Left lung (tissue), 10 donors: ENCODE results near the gene ENTPD6. TPM values are rescaled to one million over a fixed set of nuclear protein-coding genes. Genes with fewer than 3 reads are reported as not detected.
"Not testable (repeated sequence)": the region's sequence is repeated elsewhere in the genome, so short reads cannot be mapped to it uniquely, and the experiment has no call there.

Experiments
- ATAC-seq: fragments of 200-7000 bp; cut with Tn5 transposase; one replicate; pipeline ENCODE4 v1.9.1; 2020; ENCODE audit warnings: moderate library complexity
- DNase-seq, 4 donors: peaks; one replicate each; pipeline ENCODE4 v3.0.0-alpha.2; 2013 to 2020
- H3K27ac ChIP-seq, 2 donors: fragments of 200-600 bp; sonication (generic) in 1 of 2; one replicate each; pipeline versions ENCODE4 v1.5.0 to v1.8.0; 2020 to 2021
- H3K27me3 ChIP-seq, 2 donors: fragments of 200-600 bp; sonication (generic) in 1 of 2; one replicate each; pipeline versions ENCODE4 v1.5.0 to v1.8.0; 2020 to 2021
- H3K36me3 ChIP-seq, 2 donors: fragments of 200-600 bp; sonication (generic) in 1 of 2; one replicate each; pipeline versions ENCODE4 v1.5.0 to v1.8.0; 2020 to 2021
- H3K4me1 ChIP-seq, 2 donors: fragments of 200-600 bp; one replicate each; pipeline ENCODE4 v1.8.0; 2021
- H3K4me3 ChIP-seq, 2 donors: fragments of 200-600 bp; sonication (generic) in 1 of 2; one replicate each; pipeline versions ENCODE4 v1.5.0 to v1.8.0; 2020 to 2021; ENCODE audit warnings: mild to moderate bottlenecking in 1 of 2
- H3K9me3 ChIP-seq, 2 donors: fragments of 200-600 bp; sonication (generic) in 1 of 2; one replicate each; pipeline versions ENCODE4 v1.5.0 to v1.8.0; 2020 to 2021
- intact Hi-C, 2 donors: fragments of 100-400 bp; cut with DNase I; formaldehyde crosslinking; loops; one replicate each; pipeline versions ENCODE4 v1.11.2 to v1.14.2; 2022
- polyA plus RNA-seq, 6 donors: library from polyadenylated mRNA; unstranded; fragments of 120-200 nt; gene quantifications; one replicate each; pipeline ENCODE4 v1.2.1, GENCODE V29; 2013; ENCODE audit not compliant: insufficient read length in 6 of 6
- total RNA-seq, 2 donors: library from RNA; stranded (reverse); fragmentation: NEBNext Ultra II Directional; extraction: Animal tissue kit (Norgen Biotek cat#: 25700); gene quantifications; one replicate each; pipeline ENCODE4 v1.2.1, GENCODE V29; 2021
- TF ChIP-seq, protein P1 (sequence below), 2 donors: fragments of 200-600 bp; sonication (generic) in 1 of 2; IDR thresholded peaks; one replicate each; pipeline versions ENCODE4 v1.5.0 to v1.8.0; 2021; ENCODE audit warnings: antibody characterized with exemption in 2 of 2
- donor health status: DM: no; HTN: yes; CAD: no.
- donor health status: DM: no; HTN: no; CAD: no.

ENTPD6 gene
- total and polyA plus RNA-seq, 8 donors = 40.2 to 76.3 (median 47.8) TPM

DNA sequence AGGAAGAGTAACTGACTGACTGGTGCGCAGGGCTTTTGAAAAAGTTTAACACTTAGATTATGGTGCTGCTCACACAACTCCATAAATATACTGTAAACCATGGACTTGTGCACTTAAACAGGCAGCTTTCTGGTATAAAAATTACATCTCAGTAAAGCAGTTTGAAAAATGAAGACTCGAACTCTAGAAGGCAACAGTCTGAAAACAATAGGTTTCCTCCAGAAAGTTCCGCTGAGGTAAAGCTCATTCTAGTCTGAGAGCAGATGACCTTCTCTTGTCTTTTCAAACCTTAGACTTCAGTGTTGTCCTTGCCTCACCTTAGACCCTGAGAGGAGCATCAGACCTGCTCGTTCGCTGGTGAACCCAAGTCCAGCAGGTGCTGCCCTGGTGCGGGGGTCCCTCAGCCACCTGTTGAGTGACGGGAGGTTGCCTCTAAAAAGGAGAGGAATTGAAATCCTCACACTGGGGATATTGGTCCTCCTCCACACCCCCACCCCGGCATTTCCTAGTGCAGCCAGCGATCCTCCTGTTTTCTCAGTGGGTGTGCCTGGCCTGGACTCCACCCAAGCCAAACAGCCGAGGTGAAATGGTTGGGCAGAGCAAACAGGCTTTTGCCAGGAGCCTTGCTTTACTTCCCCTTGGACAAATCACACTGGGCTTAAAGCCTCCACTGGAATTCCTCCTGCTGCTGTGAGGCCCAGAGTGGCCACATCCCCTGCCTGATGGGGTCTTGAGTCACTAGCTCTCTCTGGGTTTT lies 37.7 kb downstream of the ENTPD6 start:
- no peak overlapping the region for H3K4me3 ChIP-seq
- peak; percentile 82 for ATAC-seq
- peaks cover 0 to 16% of the 10 kb centered on the region in 2 donors for H3K4me1 ChIP-seq
- intact Hi-C loops = no loop called here
- peak overlapping the region; percentile 53 to 54 for H3K27ac ChIP-seq
- TF ChIP-seq, protein P1, sequence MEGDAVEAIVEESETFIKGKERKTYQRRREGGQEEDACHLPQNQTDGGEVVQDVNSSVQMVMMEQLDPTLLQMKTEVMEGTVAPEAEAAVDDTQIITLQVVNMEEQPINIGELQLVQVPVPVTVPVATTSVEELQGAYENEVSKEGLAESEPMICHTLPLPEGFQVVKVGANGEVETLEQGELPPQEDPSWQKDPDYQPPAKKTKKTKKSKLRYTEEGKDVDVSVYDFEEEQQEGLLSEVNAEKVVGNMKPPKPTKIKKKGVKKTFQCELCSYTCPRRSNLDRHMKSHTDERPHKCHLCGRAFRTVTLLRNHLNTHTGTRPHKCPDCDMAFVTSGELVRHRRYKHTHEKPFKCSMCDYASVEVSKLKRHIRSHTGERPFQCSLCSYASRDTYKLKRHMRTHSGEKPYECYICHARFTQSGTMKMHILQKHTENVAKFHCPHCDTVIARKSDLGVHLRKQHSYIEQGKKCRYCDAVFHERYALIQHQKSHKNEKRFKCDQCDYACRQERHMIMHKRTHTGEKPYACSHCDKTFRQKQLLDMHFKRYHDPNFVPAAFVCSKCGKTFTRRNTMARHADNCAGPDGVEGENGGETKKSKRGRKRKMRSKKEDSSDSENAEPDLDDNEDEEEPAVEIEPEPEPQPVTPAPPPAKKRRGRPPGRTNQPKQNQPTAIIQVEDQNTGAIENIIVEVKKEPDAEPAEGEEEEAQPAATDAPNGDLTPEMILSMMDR (IDR thresholded peaks at IDR 0.05) = no peak
- DNase-seq = peak in 2 of 4 donors; percentile 35 to 80
- peaks cover 0 to 22% of the 10 kb centered on the region in 2 donors for H3K27me3 ChIP-seq
- H3K9me3 ChIP-seq = no peaks in the 10 kb centered on the region
- H3K36me3 ChIP-seq = no peaks in the 10 kb centered on the region

DNA sequence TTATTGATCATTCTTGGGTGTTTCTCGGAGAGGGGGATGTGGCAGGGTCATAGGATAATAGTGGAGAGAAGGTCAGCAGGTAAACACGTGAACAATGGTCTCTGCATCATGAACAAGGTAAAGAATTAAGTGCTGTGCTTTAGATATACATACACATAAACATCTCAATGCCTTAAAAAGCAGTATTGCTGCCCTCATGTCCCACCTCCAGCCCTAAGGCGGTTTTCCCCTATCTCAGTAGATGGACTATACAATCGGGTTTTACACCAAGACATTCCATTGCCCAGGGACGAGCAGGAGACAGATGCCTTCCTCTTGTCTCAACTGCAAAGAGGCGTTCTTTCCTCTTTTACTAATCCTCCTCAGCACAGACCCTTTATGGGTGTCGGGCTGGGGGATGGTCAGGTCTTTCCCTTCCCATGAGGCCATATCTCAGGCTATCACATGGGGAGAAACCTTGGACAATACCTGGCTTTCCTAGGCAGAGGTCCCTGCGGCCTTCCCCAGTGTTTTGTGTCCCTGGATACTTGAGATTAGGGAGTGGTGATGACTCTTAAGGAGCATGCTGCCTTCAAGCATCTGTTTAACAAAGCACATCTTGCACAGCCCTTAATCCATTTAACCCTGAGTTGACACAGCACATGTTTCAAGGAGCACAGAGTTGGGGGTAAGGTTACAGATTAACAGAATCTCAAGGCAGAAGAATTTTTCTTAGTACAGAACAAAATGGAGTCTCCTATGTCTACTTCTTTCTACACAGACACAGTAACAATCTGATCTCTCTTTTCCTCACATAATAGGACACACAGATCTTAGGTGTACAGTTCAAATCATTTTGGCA lies 38.7 kb downstream of the ENTPD6 start:
- Histone ChIP-seq H3K27me3 (peaks cover 0 to 22% of the 10 kb centered on the region in 2 donors), H3K4me1 (peaks cover 0 to 24% of the 10 kb centered on the region in 2 donors), H3K27ac (peak overlapping the region; percentile 53 to 54)
- intact Hi-C loops, H3K4me3 ChIP-seq, H3K36me3 ChIP-seq, H3K9me3 ChIP-seq, DNase-seq: not testable (repeated sequence)
- peak; percentile 8 for ATAC-seq

DNA sequence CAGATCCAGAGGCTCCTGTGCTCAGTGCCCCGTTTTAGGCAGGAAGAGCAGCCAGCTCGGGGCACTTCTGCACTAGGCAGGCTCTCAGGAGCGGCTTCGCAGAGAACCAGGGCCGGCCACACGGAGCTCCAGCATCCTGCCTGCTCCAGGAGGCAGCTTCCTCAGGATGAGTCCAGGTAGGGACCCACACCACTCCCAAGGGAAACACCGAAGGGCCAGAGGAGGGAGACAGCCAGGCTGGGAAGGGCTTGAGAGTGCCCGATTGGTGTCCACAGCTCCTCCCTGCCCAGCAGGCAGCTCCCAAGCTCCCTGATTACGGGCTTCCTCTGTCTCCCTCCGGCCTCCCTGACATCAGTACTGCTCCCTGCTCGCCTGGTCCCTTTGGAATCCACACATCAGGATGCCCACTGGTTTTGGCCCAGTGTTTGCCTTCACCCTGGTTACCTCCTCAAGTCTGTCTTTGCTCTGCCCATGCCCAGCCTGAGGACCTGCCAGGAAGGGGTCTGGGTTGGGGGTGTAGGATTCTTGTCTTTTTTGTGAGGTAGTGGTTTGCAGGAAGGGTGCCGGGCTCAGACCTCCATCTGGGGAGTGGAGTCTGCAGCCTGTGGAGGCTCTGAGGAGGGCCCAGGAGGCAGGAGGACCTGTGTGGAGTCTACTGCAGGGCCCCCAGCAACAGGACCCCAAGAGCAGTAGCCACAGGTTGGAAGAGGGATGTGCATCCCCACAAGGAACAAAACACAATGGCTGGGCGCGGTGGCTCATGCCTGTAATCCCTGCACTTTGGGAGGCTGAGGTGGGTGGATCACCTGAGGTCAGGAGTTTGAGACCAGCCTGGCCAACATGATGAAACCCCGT lies 41.2 kb downstream of the ENTPD6 start:
- ATAC-seq (no peak), DNase-seq (no peak)
- H3K27ac ChIP-seq = no peak overlapping the region
- TF ChIP-seq, protein P1 (IDR thresholded peaks at IDR 0.05) = no peak
- H3K9me3 ChIP-seq = no peaks in the 10 kb centered on the region
- no peak overlapping the region for H3K4me3 ChIP-seq
- intact Hi-C loops = no loop called here
- H3K27me3 ChIP-seq = peaks cover 0 to 22% of the 10 kb centered on the region in 2 donors
- peaks cover 0 to 24% of the 10 kb centered on the region in 2 donors for H3K4me1 ChIP-seq
- no peaks in the 10 kb centered on the region for H3K36me3 ChIP-seq

DNA sequence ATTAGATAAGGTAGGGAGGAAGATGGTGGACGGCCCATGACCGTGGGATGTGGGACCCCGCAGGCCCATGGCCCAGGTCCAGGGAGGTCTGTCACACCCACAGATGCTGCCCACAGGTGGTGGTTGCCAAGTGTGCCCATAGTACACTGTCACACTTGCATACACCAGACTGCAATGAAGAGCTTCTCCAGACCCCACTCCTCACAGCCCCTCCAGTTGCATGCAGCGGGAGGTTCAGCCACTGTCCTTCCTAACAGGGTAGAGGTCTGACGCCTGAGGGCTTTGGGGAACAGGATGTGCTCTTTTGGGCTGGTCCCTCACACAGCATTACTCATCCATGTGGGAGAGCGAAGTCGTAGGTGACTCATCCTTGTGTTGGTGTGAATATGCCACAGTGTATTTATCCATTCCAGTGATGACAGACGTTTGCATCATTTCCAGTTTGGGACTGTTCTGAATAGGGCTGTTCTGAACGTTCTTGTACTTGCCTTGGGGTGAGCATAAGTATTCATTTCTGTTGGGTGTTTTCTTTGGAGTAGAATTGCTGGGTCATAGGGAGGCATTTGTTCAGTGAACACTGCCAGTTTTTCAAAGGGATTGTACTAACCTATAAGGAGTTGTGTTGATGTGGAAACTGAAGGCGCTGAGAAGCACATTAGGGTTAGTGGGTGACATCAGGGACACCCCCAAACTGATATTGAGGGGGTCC lies 42.3 kb downstream of the ENTPD6 start:
- no peak overlapping the region for H3K4me3 ChIP-seq
- intact Hi-C loops = no loop called here
- H3K4me1 ChIP-seq = peaks cover 0 to 24% of the 10 kb centered on the region in 2 donors
- DNase-seq (peak in 1 of 4 donors; percentile 65), ATAC-seq (peak; percentile 67)
- H3K27me3 ChIP-seq = peaks cover 0 to 22% of the 10 kb centered on the region in 2 donors
- peak overlapping the region in 1 of 2 donors; percentile 39 for H3K27ac ChIP-seq
- no peaks in the 10 kb centered on the region for H3K9me3 ChIP-seq
- no peaks in the 10 kb centered on the region for H3K36me3 ChIP-seq
- TF ChIP-seq, protein P1 (IDR thresholded peaks at IDR 0.05) = no peak
